Upper lobe of right lung (tissue), 1 donor: ENCODE measurements around the gene CTDSPL. TPM values are rescaled to one million over a fixed set of nuclear protein-coding genes. Genes with fewer than 3 reads are reported as not detected.

Experiments
- ATAC-seq: fragments of 200-7000 bp; cut with Tn5 transposase; one replicate; pipeline ENCODE4 v1.9.1; 2020; ENCODE audit warnings: mild to moderate bottlenecking, moderate library complexity
- DNase-seq: peaks from one replicate; pipeline ENCODE4 v3.0.0-alpha.2; 2020
- H3K27ac ChIP-seq: fragments of 200-600 bp; one replicate; pipeline ENCODE4 v1.8.0; 2022
- H3K27me3 ChIP-seq: fragments of 200-600 bp; one replicate; pipeline ENCODE4 v1.8.0; 2022; ENCODE audit warnings: mild to moderate bottlenecking
- H3K36me3 ChIP-seq: fragments of 200-600 bp; one replicate; pipeline ENCODE4 v1.8.0; 2022
- H3K4me1 ChIP-seq: fragments of 200-600 bp; one replicate; pipeline ENCODE4 v1.8.0; 2022
- H3K4me3 ChIP-seq: fragments of 200-600 bp; one replicate; pipeline ENCODE4 v1.8.0; 2022; ENCODE audit warnings: mild to moderate bottlenecking
- H3K9me3 ChIP-seq: fragments of 200-600 bp; one replicate; pipeline ENCODE4 v1.8.0; 2022
- CTCF ChIP-seq: fragments of 200-600 bp; IDR thresholded peaks from one replicate; pipeline ENCODE4 v1.8.0; 2022; ENCODE audit warnings: antibody characterized with exemption
- intact Hi-C: fragments of 100-400 bp; cut with DNase I; formaldehyde crosslinking; loops from one replicate; pipeline ENCODE4 v1.11.0; 2022
- total RNA-seq: library from RNA; stranded (reverse); fragmentation: NEBNext Ultra II Directional; extraction: Animal tissue kit (Norgen Biotek cat#: 25700); gene quantifications from one replicate; pipeline ENCODE4 v1.2.1, GENCODE V29; 2021
- donor health status: DM: no; HTN: yes; CAD: no; lungs with severe emphysema.

CTDSPL gene
- total RNA-seq, 1 donor from 2014 or later: 78.6 TPM

GRCh38 chr3:38016847-38017444 lies 155.3 kb downstream of the CTDSPL start:
- no peak for ATAC-seq
- Histone ChIP-seq H3K27ac (no peak overlapping the region), H3K9me3 (no peaks in the 10 kb centered on the region), H3K4me3 (no peak overlapping the region), H3K27me3 (no peaks in the 10 kb centered on the region), H3K4me1 (no peaks in the 10 kb centered on the region), H3K36me3 (peaks cover 49% of the 10 kb centered on the region)
- TF ChIP-seq CTCF: no peak
- intact Hi-C loops: no loop called here
- peak; percentile 44 for DNase-seq

GRCh38 chr3:38017445-38018295 lies 156.0 kb downstream of the CTDSPL start:
- peaks cover 49% of the 10 kb centered on the region for H3K36me3 ChIP-seq
- intact Hi-C loops: no loop called here
- TF ChIP-seq CTCF: no peak
- DNase-seq: peak; percentile 37
- H3K9me3 ChIP-seq: no peaks in the 10 kb centered on the region
- no peaks in the 10 kb centered on the region for H3K27me3 ChIP-seq
- no peaks in the 10 kb centered on the region for H3K4me1 ChIP-seq
- no peak overlapping the region for H3K27ac ChIP-seq
- ATAC-seq: no peak
- no peak overlapping the region for H3K4me3 ChIP-seq

GRCh38 chr3:38018296-38019266 lies 156.9 kb downstream of the CTDSPL start:
- no peak overlapping the region for H3K27ac ChIP-seq
- no peaks in the 10 kb centered on the region for H3K9me3 ChIP-seq
- no peak overlapping the region for H3K4me3 ChIP-seq
- DNase-seq: peak; percentile 58
- intact Hi-C loops: no loop called here
- ATAC-seq: no peak
- no peaks in the 10 kb centered on the region for H3K4me1 ChIP-seq
- H3K27me3 ChIP-seq: no peaks in the 10 kb centered on the region
- peaks cover 45% of the 10 kb centered on the region for H3K36me3 ChIP-seq
- no peak for TF ChIP-seq CTCF

- no peak for ATAC-seq
- H3K36me3 ChIP-seq: peaks cover 40% of the 10 kb centered on the region
Measured at GRCh38 chr3:38019658-38020341, 158.1 kb downstream of the CTDSPL start.

More at GRCh38 chr3:38019658-38020341, 158.1 kb downstream of the CTDSPL start:
- TF ChIP-seq CTCF: no peak
- no peaks in the 10 kb centered on the region for H3K4me1 ChIP-seq
- H3K27me3 ChIP-seq: no peaks in the 10 kb centered on the region
- DNase-seq: peak; percentile 37
- H3K9me3 ChIP-seq: no peaks in the 10 kb centered on the region
- H3K4me3 ChIP-seq: no peak overlapping the region
- intact Hi-C loops: no loop called here
- no peak overlapping the region for H3K27ac ChIP-seq
